ENCODE results near the gene SPOCK1. TPM values are rescaled to one million over a fixed set of nuclear protein-coding genes. Genes with fewer than 3 reads are reported as not detected.

The SPOCK1 gene
- total and polyA plus RNA-seq, 2 of the 4 experiments (the other 2 are of a cell fraction), result 5.0 to 20.3 TPM

DNA sequence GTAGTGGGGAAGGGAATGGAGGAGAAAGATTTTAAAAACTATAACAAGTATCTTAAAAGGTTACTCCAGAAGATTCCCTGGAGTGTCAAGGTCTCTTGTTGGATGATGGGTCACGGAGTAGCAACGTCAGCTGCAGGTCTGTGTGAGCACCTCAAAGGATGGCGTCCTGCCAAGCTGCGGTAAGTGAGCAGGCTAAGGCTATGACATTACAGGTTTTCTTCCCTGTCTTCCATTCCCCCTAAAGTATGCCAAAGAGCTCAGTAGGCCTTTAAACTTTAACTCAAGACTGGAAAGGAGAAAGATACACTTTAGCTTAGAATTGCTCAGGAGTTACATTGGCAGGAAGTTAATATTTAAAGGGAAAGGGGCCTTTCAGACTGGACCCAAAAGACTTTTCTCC, 17.5 kb downstream of the SPOCK1 start:
- Histone ChIP-seq H3K4me1 (ENCODE audit: control insufficient read depth, insufficient read depth, low read length) (no peaks in the 10 kb centered on the region; the same call in 1 of the 2 replicates), H2BK120ac (ENCODE audit: low read depth, low read length) (no peak overlapping the region), H3K79me1 (ENCODE audit: low read depth in 1 of 2, low read length in 2 of 2) (no peaks in the 10 kb centered on the region; a peak in 1 of 4 replicates), H2BK5ac (ENCODE audit: low read depth, low read length, poor library complexity, severe bottlenecking) (no peak overlapping the region), H2AK5ac (ENCODE audit: low read depth, low read length) (no peak overlapping the region), H2BK20ac (ENCODE audit: low read depth, low read length) (no peak overlapping the region), H3K56ac (ENCODE audit: extremely low read depth, insufficient read depth, low read length) (no peak overlapping the region), H3K14ac (replicated peaks; ENCODE audit: low read depth, low read length) (no peak overlapping the region), H3K27ac (ENCODE audit: insufficient read depth, low read length) (no peak overlapping the region), H3K18ac (ENCODE audit: low read depth, low read length) (no peak overlapping the region), H4K91ac (ENCODE audit: insufficient read depth, low read depth, low read length) (no peak overlapping the region), H4K20me1 (ENCODE audit: insufficient read depth, low read length) (no peaks in the 10 kb centered on the region), H3K23ac (ENCODE audit: low read depth, low read length) (no peak overlapping the region), H4K8ac (ENCODE audit: low read depth in 2 of 2, low read length in 2 of 2) (no peak overlapping the region), H2AFZ (replicated peaks; ENCODE audit: low read length, poor library complexity) (no peak overlapping the region), H3K9me3 (ENCODE audit: control insufficient read depth, insufficient read depth, low read length) (no peaks in the 10 kb centered on the region), H3K4ac (ENCODE audit: low read depth, low read length) (no peak overlapping the region), H3K4me3 (ENCODE audit: insufficient read depth, low read depth, low read length) (no peak overlapping the region), H3K4me2 (ENCODE audit: low read depth, low read length) (no peak overlapping the region), H3K27me3 (ENCODE audit: control insufficient read depth, insufficient read depth, low read length) (no peaks in the 10 kb centered on the region), H3K9me1 (ENCODE audit: insufficient read depth, low read length) (0 out of 2 replicates have a peak, but pooled peaks cover 4% of the 10 kb centered on the region), H2BK15ac (ENCODE audit: low read depth, low read length) (no peak overlapping the region), H3K9ac (ENCODE audit: low read depth, low read length) (no peak overlapping the region), H2AK9ac (replicated peaks; ENCODE audit: low read depth, low read length, poor library complexity) (no peak overlapping the region), H4K5ac (ENCODE audit: low read depth, low read length) (no peak overlapping the region), H3K36me3 (ENCODE audit: control insufficient read depth, insufficient read depth, low read length) (no peaks in the 10 kb centered on the region)
- ATAC-seq (ENCODE audit: low read depth), result no peak
- no TSS peak for BruUV-seq (replicated peaks)
- no peak for DNase-seq
- intact Hi-C loops (cut with micrococcal nuclease), result no loop called here
- dilution Hi-C loops (cut with HindIII; ENCODE audit: low sequenced_read_pairs, unreplicated experiment), result no loop called here
- TF ChIP-seq MXI1 (IDR thresholded peaks at IDR 0.05; ENCODE audit: borderline replicate concordance, low read depth, low read length), result no peak
- TF ChIP-seq POLR2A (IDR thresholded peaks at IDR 0.05; ENCODE audit: low read depth, low read length), result no peak
- no peak for TF ChIP-seq CEBPB (IDR thresholded peaks at IDR 0.05; ENCODE audit: low read depth, low read length)
- TF ChIP-seq MAZ (IDR thresholded peaks at IDR 0.05; ENCODE audit: borderline replicate concordance, low read depth, low read length), result no peak
- TF ChIP-seq RFX5 (IDR thresholded peaks at IDR 0.05; ENCODE audit: low read depth, low read length), result no peak
- TF ChIP-seq FOS (IDR thresholded peaks at IDR 0.05; ENCODE audit: low read depth, low read length), result no peak
- TF ChIP-seq RAD21 (IDR thresholded peaks at IDR 0.05; ENCODE audit: low read length), result no peak
- TF ChIP-seq, protein P1, sequence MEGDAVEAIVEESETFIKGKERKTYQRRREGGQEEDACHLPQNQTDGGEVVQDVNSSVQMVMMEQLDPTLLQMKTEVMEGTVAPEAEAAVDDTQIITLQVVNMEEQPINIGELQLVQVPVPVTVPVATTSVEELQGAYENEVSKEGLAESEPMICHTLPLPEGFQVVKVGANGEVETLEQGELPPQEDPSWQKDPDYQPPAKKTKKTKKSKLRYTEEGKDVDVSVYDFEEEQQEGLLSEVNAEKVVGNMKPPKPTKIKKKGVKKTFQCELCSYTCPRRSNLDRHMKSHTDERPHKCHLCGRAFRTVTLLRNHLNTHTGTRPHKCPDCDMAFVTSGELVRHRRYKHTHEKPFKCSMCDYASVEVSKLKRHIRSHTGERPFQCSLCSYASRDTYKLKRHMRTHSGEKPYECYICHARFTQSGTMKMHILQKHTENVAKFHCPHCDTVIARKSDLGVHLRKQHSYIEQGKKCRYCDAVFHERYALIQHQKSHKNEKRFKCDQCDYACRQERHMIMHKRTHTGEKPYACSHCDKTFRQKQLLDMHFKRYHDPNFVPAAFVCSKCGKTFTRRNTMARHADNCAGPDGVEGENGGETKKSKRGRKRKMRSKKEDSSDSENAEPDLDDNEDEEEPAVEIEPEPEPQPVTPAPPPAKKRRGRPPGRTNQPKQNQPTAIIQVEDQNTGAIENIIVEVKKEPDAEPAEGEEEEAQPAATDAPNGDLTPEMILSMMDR (conservative IDR thresholded peaks at IDR 0.05; ENCODE audit: low read depth, low read length), result no peak
- TF ChIP-seq, protein P2, sequence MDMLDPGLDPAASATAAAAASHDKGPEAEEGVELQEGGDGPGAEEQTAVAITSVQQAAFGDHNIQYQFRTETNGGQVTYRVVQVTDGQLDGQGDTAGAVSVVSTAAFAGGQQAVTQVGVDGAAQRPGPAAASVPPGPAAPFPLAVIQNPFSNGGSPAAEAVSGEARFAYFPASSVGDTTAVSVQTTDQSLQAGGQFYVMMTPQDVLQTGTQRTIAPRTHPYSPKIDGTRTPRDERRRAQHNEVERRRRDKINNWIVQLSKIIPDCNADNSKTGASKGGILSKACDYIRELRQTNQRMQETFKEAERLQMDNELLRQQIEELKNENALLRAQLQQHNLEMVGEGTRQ (IDR thresholded peaks at IDR 0.05; ENCODE audit: low read depth, low read length), result no peak
- no peak for TF ChIP-seq SMC3 (IDR thresholded peaks at IDR 0.05; ENCODE audit: low read depth, low read length)
- no peak for TF ChIP-seq RCOR1 (IDR thresholded peaks at IDR 0.05; ENCODE audit: insufficient replicate concordance, low read length)
- ChIA-PET CTCF (interaction anchor here (1.2 kb wide), 1 partner anchor 161 kb away, joined by 3 read pairs; no protein-coding TSS in a partner anchor), POLR2A (ENCODE audit: unreplicated experiment) (no interaction called here)
- no CpG with 5 or more reads among the region's 4 CpGs for WGBS, 2 experiments (ENCODE audit: extremely low coverage in 2 of 2, insufficient read length in 1 of 2)
- in situ Hi-C loops (cut with MboI; ENCODE audit: low sequenced_read_pairs), result no loop called here

Measured in IMR-90 (cell line).